Left cardiac atrium (tissue), 4 donors: Measurements from ENCODE around the gene TJP1. TPM values are rescaled to one million over a fixed set of nuclear protein-coding genes. Genes with fewer than 3 reads are reported as not detected.
"Not testable (repeated sequence)": the region's sequence is repeated elsewhere in the genome, so short reads cannot be mapped to it uniquely, and the experiment has no call there.

Source experiments
- ATAC-seq, 2 donors: fragments of 200-7000 bp; cut with Tn5 transposase; one replicate each; pipeline ENCODE4 v1.9.1; 2020; ENCODE audit warnings: mild to moderate bottlenecking in 2 of 2, moderate library complexity in 2 of 2
- DNase-seq: peaks from one replicate; pipeline ENCODE4 v3.0.0-alpha.2; 2020
- intact Hi-C, 2 donors: fragments of 100-400 bp; cut with DNase I; formaldehyde crosslinking; loops; one replicate each; pipeline versions ENCODE4 v1.14.1 to v1.15.1; 2022 to 2023
- total RNA-seq, 2 donors: library from RNA; stranded (reverse); fragmentation: NEBNext Ultra II Directional; extraction: Animal tissue kit (Norgen Biotek cat#: 25700); gene quantifications; one replicate each; pipeline ENCODE4 v1.2.1, GENCODE V29; 2021
- donor health status: DM: no; HTN: yes; CAD: no.
- donor health status: DM: no; HTN: yes; CAD: no; lungs with severe emphysema.
- donor health status: DM: yes; HTN: yes; CAD: no.
- donor health status: Dilated cardiomyopathy.

The TJP1 gene
- total RNA-seq, 2 donors from 2014 or later: 85.2 to 95.9 TPM

GRCh38 chr15:29773816-29774215, 48.5 kb downstream of the TJP1 start:
- ATAC-seq (no peak), DNase-seq (no peak)
- intact Hi-C loops: loop anchor here in 1 of 2 donors (10.0 kb wide), 1 partner anchor 59 kb away; no protein-coding TSS in a partner anchor

DNA sequence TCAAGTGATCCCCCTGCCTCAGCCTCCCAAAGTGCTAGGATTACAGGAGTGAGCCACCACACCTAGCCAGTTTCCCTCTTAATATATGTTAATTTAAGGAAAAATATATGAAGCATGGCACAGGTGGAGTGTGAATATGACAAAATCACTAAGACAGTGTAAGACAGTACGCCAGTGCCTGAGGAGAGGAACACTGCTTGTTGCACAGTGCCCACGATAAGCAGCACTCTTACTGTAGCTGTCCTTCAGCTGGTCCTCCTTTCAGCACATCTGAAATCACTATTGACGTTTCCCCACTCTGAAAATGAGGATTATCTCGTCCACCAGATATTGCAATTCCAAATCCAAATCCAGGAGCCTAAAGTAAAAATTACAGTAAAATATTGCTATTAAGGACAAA, 49.3 kb downstream of the TJP1 start:
- ATAC-seq (no peak), DNase-seq (no peak)
- intact Hi-C loops: loop anchor here in 1 of 2 donors (10.0 kb wide), 1 partner anchor 58 kb away; no protein-coding TSS in a partner anchor

GRCh38 chr15:29770796-29771195, 51.5 kb downstream of the TJP1 start:
- DNase-seq (no peak), ATAC-seq (no peak)
- intact Hi-C loops: loop anchor here in 1 of 2 donors (10.0 kb wide), 1 partner anchor 56 kb away; no protein-coding TSS in a partner anchor

GRCh38 chr15:29765898-29766527, 56.3 kb downstream of the TJP1 start:
- peak; percentile 48 for DNase-seq
- intact Hi-C loops: loop anchor here in 1 of 2 donors (5.0 kb wide), 1 partner anchor 46 kb away; no protein-coding TSS in a partner anchor

GRCh38 chr15:29765234-29765841, 56.9 kb downstream of the TJP1 start:
- intact Hi-C loops: loop anchor here in 1 of 2 donors (5.0 kb wide), 1 partner anchor 47 kb away; no protein-coding TSS in a partner anchor
- no peak for ATAC-seq

More at GRCh38 chr15:29765898-29766527, 56.3 kb downstream of the TJP1 start:
- peak; percentile 69 to 79 for ATAC-seq

GRCh38 chr15:29759596-29759995, 62.7 kb downstream of the TJP1 start:
- no peak for ATAC-seq
- intact Hi-C loops: loop anchor here in 1 of 2 donors (5.0 kb wide), 1 partner anchor 158 kb away; no protein-coding TSS in a partner anchor
- no peak for DNase-seq

More at GRCh38 chr15:29765234-29765841, 56.9 kb downstream of the TJP1 start:
- DNase-seq: no peak

DNA sequence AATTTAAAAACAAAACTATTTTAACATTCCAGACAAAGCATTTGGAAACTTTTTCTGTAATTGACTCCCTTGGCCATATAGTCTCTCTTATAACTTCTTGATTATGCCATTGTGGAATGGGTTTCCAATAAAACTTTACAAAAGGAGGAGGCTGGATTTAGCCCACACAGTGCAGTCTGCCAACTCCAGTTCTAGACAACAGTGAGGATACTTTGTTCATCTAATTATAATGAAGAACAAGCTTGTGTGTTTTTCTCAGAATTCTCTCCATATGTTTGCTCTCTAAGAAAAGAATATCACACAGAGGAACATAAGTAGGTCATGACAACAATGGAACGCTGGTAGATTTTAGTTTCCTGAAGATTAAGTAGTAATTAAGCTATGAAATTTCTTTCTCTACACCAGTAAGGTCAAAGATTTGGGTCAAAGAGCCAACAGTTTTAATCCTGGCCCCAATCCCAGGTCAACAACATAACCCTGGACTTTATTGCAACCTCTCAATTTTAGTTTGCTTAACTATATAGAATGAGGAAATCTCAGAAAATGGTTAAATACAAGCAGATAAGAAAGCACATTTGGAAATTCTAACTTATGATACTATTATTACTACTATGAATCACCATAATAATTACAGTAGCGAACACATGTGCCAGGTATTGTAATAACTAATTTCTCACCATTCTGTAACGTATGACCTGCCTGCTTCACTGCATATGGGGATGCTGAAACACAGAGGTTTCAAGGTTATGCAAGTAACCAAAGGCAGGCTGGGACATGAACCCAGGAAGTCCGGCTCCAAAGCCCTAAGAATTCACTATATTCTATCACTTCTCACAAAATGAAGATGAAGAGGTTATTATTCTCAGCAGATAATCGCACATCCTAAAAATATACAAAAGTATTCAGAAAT, 65.7 kb downstream of the TJP1 start:
- DNase-seq (no peak), ATAC-seq (peak; percentile 12 to 61)
- intact Hi-C loops: loop anchor here in 1 of 2 donors (5.0 kb wide), 1 partner anchor 161 kb away; no protein-coding TSS in a partner anchor

DNA sequence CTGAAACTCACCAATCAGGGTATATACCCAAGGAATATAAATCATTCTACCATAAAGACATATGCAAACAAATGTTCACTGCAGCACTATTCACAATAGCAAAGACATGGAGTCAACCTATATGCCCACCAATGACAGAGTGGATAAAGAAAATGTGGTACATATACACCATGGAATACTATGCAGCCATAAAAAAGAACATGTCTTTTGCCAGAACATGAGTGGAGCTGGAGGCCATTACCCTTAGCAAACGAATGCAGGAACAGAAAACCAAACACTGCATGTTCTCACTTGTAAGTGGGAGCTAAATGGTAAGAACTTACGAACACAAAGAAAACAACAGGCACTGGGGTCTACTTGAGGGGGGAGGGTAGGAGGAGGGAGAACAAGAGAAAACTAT, 68.3 kb downstream of the TJP1 start:
- intact Hi-C loops, DNase-seq, ATAC-seq: not testable (repeated sequence)

GRCh38 chr15:29753506-29753905, 68.8 kb downstream of the TJP1 start:
- ATAC-seq (no peak), DNase-seq (no peak)
- intact Hi-C loops: no loop called here

DNA sequence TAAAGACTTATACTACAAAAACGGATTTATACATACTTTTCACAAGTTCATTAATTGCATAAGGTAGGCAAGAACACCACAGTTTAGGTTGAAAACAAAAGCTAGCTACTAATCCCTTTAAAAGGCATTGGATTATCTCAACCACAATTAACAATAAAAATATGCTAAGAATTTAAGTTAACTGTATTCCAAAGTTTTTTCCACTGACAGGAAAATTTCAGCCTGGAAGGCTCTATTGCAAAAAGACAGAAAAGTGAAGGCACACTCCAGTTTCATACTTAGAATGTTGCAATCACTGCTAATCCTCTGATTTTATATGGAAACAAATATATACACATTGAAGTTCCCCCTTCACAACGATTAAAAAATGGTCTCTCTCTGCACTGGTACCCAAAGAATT, 71.5 kb downstream of the TJP1 start:
- DNase-seq (no peak), ATAC-seq (no peak)
- intact Hi-C loops: no loop called here

DNA sequence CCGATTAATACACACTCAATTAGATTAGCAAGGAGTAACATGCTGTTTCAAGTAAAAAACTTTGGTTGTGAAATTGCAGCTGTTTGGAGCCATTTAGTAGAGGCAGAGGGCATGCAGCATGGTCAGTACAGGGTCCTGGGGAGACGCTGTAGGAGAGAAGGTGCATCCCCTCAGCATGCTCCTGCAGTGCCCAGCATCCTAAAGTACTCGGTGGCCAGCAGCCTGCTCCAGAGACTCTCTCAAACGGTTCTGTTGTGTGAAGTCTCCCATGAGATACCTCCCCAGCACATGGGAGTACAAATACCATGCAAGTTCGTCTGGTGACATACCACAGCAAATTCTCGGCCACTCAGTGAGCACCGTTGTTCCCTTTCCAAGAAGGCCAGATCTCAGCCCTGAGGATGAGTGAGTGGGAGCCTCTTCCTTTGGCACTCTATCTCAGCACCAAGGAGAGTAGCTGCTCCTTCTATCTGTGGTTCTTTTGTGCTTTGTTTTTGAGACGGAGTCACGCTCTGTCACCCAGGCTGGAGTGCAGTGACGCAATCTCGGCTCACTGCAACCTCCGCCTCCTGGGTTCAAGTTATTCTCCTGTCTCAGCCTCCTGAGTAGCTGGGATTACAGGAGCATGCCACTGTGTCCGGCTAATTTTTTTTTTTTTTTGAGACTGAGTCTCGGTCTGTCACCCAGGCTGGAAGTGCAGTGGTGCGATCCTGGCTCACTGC, 72.7 kb downstream of the TJP1 start:
- intact Hi-C loops: loop anchor here (2.0 to 10.0 kb wide), 2 partner anchors 175 to 185 kb away; no protein-coding TSS in a partner anchor
- ATAC-seq (peak; percentile 15 to 53), DNase-seq (no peak)

DNA sequence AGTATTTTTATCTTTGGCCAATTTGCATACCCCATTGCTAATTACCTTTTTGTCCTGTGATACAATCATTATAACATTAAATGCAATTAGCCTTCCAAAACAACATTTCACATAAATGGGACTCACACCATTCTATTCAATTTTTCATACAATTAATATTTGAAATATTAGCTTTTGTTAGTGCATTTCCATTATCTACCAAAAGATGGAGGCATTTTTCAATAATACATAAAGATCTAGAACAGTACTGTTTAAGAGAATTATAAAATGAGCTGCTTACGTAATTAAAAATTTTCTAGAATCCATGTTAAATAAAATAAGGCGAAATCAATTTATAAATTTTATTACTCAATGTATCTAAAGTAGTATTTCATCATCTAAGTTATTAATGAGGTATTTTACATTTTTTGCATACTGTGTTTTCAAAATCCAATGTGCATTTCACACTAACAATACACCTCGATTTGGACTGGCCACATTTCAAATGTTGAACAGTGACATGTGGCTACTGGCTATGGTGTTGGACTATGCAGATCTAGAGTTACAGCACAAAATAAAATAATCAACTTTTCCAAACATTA, 74.3 kb downstream of the TJP1 start:
- ATAC-seq (no peak), DNase-seq (no peak)
- intact Hi-C loops: loop anchor here (2.0 to 10.0 kb wide), 2 partner anchors 177 to 187 kb away; no protein-coding TSS in a partner anchor

DNA sequence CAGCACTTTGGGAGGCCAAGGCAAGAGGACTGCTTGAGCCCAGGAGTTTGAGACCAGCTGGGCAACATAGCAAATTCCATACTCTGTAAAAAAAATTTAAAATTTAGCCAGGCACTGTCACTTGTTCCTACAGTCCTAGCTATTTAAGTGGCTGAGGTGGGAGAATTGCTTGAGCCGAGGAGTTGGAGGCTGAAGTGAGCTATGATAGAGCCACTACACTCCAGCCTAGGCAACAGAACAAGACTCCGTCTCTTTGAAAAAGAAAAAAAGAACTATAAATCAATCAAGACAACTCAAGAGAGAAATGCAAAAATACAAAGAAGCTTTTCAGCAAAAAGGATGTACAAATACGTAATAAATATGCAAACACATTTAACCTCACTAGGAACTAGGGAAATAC, 78.8 kb downstream of the TJP1 start:
- DNase-seq: no peak
- ATAC-seq: no peak
- intact Hi-C loops: loop anchor here in 1 of 2 donors (10.0 kb wide), 1 partner anchor 191 kb away; no protein-coding TSS in a partner anchor

DNA sequence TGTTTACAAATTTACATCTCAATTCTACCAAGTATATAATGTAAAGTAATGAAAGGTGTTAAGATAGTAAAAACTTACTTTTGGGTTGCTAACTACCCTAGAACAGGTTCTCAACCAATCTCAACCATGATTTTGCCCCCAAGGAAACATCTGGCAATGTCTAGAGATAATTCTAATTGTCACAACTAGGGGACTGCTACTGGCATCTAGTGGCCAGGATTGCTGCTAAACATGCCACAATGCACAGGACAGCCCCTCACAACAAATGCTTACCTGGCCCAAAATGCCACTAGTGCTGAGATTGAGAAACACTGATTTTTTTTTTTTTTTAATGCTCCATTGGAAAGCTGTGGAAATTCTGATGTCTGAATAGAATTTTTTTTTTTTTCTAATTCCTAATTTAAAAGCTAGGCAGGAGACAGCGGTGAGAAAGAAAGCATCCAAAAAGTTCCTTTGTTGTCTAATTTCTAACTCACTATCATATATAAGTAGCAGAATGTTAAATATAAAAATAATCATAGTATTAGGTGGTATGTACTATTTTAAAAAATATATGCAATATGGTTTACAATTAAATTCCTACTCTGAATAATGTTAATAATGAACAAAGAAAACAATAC, 81.5 kb downstream of the TJP1 start:
- ATAC-seq: no peak
- no peak for DNase-seq
- intact Hi-C loops: loop anchor here in 1 of 2 donors (10.0 kb wide), 1 partner anchor 194 kb away; no protein-coding TSS in a partner anchor

- ATAC-seq (peak; percentile 47 to 91), DNase-seq (no peak)
- intact Hi-C loops: loop anchor here in 1 of 2 donors (5.0 kb wide), 1 partner anchor 34 kb away; no protein-coding TSS in a partner anchor
Observed at GRCh38 chr15:29736744-29737020, 85.6 kb downstream of the TJP1 start.

- DNase-seq: no peak
- no peak for ATAC-seq
- intact Hi-C loops: loop anchor here in 1 of 2 donors (5.0 kb wide), 1 partner anchor 34 kb away; no protein-coding TSS in a partner anchor
Observed at GRCh38 chr15:29736012-29736743, 86.1 kb downstream of the TJP1 start.
